HEK293T (cell line): ENCODE measurements around the gene FIGN.

ENCODE experiments used
- BHLHE40 ChIP-seq: fragments of 450-650 bp; IDR thresholded peaks from 2 replicates; pipeline ENCODE4 v1.6.1; 2016; ENCODE audit warnings: mild to moderate bottlenecking, moderate library complexity, borderline replicate concordance
- CTBP1 ChIP-seq: fragments of 450-650 bp; IDR thresholded peaks from 2 replicates; pipeline ENCODE4 v1.6.1; 2016; ENCODE audit warnings: borderline replicate concordance
- FOXA1 ChIP-seq: fragments of 450-650 bp; IDR thresholded peaks from 2 replicates; pipeline ENCODE4 v1.6.1; 2016; ENCODE audit warnings: mild to moderate bottlenecking
- FOXK2 ChIP-seq: fragments of 450-650 bp; IDR thresholded peaks from 2 replicates; pipeline ENCODE4 v1.6.1; 2016; ENCODE audit warnings: mild to moderate bottlenecking
- FOXM1 ChIP-seq: fragments of 450-650 bp; IDR thresholded peaks from 2 replicates; pipeline ENCODE4 v1.6.1; 2017; ENCODE audit warnings: mild to moderate bottlenecking, borderline replicate concordance
- HDGF ChIP-seq: fragments of 450-650 bp; IDR thresholded peaks from 2 replicates; pipeline ENCODE4 v1.6.1; 2017; ENCODE audit warnings: antibody characterized with exemption, borderline replicate concordance
- NFRKB ChIP-seq: fragments of 450-650 bp; IDR thresholded peaks from 2 replicates; pipeline ENCODE4 v1.6.1; 2016; ENCODE audit warnings: mild to moderate bottlenecking, moderate library complexity
- SP1 ChIP-seq: fragments of 450-650 bp; IDR thresholded peaks from 2 replicates; pipeline ENCODE4 v1.6.1; 2017

- TF ChIP-seq BHLHE40 (no peak), FOXM1 (no peak), SP1 (no peak), NFRKB (no peak), CTBP1 (no peak), HDGF (no peak), FOXA1 (no peak), FOXK2 (no peak)
These were observed 89.1 kb downstream of the FIGN start for GRCh38 chr2:163646687-163647086.
